ENCODE data around the gene TMX3.

Gene TMX3

DNA sequence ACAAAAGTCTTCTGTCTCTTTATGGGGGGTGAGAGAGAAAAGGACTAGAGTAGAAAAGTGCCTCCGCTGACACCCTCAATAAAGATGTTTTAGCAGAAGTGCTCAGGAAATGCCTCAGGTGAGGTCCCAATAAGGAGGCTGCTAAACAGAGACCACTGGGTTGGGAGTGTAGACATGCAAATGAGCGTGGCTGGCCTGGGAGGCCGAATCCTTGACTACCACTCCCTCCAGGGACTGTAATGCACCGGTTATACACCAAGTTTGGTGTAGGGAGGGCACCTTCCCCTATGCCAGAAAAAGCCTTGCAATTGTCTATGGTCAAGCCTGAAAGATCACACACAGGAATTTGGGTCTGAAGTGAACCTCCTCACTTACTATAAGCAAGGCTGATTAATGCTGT is 1.8 kb downstream of the TMX3 start:
- no peak for DNase-seq (ENCODE audit: low read depth)

DNA sequence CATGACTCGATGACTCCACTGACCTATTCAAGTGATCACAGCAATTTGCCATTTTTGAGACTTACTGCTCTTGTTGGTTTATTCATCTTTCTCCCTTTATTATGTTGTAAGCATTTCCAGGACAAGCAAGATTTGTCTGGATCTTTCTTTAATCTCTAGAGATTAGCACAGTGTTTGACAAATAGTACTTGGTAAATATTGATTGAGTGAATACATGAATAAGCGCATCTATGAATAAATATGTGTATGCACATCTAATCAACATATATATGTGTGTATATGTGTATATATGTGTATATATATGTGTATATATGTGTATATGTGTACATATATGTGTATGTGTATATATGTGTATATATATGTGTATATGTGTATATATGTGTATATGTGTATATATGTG is 7.3 kb downstream of the TMX3 start:
- DNase-seq (ENCODE audit: low read depth): no peak

DNA sequence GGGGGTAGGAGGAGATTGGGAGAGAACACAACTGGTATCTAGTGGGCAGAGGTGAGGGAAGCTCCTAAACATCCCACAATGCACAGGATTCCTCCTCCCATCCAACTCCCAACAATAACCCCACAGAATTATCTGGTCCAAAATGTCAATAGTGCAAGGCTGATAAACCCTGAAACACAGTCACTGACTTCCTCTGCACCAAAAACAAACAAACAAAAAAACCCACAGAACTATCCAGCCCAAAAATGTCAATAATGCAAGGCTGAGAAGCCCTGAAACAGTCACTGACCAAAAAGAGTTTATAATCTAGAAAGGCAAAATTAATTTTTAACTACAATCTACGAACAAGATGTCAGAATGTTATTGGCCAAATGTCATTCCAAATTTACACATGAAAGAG is 9.8 kb downstream of the TMX3 start:
- no peak for DNase-seq (ENCODE audit: low read depth)

DNA sequence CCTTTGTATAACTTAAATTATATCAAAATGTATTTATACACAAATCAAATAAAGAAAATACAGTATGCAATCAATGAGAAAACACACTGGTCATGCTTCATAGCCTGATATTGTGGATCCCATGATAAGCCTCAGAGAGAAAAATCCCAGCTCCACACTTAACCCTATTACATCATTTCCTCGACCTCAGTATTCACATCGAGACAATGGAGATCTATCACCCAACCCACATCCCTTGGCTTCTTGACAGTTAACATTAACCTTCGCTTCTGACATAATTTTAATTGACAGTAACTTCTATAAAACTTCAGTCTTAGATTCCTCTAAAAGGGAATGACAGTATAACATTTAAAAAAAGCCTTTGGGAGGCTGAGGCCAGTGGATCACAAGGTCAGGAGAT is 11.6 kb downstream of the TMX3 start:
- no peak for DNase-seq (ENCODE audit: low read depth)

DNA sequence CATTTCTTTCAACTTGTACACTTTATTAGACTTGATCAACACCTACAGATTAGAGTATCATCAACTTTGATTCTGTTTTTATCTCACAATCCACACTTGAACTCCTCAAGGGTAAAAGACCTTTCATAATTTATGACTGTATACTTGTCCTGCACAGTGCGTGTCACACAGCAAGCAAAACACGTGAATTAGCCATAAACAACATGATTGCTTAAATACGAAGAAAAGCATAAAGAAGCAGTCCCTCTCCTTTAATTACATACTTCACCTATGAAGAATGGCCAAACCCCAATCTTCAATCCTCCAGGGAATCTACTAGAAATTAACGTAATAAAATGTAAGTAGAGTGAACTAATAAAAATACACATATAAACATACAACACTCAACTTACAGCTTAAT is 13.6 kb downstream of the TMX3 start:
- no peak for DNase-seq (ENCODE audit: low read depth)

DNA sequence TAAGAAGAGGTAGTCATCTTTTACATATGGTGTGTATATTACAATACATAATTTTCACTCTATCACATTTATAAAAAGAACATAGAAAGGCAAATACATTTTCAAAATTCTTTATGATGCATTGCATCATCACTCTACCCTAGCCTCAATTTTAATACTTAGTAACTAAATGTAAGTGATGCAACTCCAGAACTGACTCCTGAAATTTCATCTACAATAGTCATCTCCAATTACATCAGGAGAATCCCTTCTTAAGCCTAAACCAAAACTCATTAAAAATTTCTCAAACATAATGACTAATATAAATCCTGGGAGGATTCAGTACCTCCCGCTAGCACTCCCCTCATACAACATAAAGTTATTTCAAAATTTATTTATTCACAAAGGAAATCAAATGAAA is 15.9 kb downstream of the TMX3 start:
- DNase-seq (ENCODE audit: low read depth): no peak

DNA sequence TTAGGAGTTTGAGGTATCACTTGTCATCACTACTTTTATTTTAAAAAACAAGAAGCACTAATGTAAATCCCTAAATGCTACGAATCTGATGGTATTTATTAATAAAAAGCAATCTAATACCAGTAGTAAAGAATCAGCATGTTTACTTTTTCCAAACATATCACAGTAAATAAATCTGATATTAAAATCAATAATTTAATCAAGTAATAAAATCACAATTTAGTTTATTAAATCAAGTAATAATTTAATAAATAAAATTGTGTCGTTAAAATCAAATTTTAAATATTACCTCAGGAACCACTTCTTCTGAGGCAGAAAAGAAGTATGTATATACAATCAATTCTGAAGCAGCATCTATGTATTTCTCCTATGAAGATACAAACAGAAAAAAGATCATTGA is 18.0 kb downstream of the TMX3 start:
- DNase-seq (ENCODE audit: low read depth): no peak

DNA sequence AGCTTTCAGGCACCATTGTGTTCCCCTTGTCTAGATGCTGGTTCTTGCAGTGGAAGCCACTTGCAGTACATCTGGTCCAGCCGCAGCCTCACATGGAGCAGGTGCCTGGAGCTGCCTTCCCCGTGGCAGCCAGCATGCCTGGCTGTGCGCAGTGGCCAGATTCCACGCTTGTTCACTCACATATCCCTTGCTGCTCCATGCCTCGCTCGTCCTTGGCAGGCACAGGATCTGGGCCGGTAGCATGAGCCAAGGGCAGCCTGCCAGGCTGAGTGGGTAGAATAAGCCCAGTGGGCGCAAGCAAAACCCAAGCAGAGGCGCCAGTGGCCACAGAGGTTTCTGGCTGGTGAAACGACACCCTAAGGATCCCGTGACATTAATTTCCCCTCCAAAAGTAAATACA is 20.6 kb downstream of the TMX3 start:
- no peak for DNase-seq (ENCODE audit: low read depth)

DNA sequence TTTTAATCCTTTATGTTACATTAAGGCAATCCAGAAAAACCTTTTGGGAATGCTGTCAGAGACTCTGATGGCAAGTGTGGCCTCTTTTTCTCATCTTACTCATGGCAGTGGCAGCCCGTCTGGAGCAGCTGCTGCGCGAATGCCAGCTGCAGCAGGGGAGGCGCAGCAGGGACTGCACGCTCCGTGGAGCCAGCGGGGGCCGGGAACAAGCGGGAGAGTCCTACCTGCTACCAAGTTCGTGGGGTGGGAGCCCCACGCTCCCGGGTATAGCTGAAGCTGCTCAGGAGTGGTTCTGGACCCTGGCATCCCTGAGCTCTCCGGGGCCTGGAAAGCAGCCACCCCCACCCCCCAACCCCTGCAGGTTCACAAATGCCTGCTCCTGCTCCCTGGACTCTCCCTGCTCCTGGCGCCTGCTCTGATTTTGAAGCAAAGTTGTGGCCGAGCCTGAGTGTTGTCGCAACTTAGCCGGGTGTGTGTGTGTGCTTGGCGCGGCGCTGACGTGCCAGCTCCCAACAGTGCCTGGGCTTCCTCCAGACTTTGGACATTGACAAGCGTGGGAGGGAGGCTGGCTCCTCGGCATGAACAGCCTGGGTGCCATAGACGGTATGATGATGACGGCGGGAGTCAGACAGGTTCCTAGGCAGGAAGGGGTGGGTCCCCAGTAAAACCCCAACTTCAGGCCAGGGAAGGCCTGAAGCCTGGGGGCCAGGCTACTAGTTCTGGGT is 21.7 kb downstream of the TMX3 start:
- DNase-seq (ENCODE audit: low read depth): no peak

DNA sequence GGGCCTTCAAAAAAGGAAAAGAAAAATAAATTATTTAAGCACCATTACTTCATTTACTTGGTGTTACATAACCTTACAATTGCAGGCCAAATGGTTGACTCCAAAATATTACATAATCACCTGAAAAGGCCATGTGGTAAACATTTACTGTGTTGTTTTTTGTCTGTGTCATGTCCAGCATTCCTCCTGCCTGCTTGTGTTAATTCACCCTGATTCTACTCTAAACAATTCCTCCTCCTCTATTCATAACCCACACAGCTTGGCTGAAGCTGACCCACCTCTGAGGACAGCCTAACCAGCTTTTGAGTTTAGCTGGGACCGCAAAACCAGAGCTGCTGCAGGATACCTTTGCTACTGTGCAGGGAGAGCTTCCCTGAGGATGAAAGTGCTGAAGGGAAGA is 35.4 kb downstream of the TMX3 start:
- no peak for DNase-seq (ENCODE audit: low read depth)

DNA sequence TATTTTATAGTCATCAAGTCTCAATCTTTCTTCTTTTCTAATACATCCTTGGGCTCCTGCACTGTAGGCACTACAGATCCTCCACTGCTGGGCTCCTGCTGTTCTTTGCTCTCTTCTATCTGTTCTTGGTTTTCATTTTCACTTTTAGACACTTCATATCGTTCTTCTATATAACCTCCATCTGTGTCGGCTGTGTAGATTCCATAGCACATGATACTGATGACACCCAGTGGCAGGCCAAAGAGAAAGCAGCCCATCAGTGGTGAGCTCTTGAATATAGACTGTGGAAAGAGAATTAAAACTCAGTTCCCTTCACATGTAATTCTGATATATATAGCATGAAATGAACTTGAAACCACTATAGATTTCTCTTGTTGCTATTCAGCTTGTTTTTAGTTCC is 38.0 kb downstream of the TMX3 start:
- no peak for DNase-seq (ENCODE audit: low read depth)

DNA sequence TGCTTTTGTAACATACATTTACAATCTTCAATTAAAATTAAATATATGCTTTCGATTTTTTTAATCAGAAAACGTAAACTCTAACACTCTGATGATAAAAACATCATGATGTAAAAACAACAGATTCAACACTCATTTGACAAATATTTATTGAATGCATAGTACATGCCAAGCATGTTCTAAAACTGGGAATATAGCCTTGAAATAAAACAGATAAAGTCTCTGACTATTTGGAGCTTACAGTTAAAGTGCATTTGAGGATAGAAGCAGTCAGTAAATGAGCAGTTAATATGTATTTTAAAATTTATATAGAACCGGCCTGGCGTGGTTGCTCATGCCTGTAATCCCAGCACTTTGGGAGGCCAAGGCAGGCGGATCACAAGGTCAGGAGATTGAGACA is 47.8 kb downstream of the TMX3 start:
- DNase-seq (ENCODE audit: low read depth): no peak

DNA sequence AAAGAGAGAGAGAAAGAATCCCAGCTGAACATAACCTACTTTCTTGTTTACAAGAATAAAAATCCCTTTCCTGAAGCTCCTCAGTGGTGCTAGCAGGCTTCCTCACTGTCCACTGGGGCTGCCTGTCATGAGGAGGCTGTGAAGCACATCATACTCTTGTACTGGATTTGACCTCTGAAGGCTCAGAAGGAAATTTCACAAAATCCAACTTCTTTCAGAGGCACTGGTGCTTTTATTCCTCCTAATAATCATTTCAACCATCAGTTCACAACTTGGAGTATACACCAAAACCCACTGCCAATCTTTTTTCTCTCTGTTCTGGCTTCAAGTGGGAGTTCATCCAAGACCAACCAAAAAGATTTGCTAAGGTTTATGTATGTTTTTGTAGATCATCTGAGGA is 48.5 kb downstream of the TMX3 start:
- no peak for DNase-seq (ENCODE audit: low read depth)

DNA sequence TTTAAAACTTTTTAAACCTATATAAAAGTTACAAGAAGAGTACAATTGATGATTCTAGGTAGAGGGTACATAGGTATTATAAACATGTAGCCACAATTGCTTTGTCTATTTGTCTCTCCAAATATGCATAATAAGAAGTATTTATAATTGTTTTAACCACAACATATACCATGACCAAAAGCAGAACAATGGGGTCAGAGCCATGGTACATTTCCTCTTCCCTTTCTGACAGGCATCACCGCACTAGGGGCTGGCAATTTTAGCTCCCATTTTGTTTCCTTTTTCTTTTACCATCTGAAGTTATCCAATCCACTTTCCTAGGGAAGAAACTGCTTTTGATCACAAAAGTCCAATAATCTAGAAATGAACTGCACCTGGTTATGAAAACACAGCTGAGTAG is 49.3 kb downstream of the TMX3 start:
- DNase-seq (ENCODE audit: low read depth): no peak

DNA sequence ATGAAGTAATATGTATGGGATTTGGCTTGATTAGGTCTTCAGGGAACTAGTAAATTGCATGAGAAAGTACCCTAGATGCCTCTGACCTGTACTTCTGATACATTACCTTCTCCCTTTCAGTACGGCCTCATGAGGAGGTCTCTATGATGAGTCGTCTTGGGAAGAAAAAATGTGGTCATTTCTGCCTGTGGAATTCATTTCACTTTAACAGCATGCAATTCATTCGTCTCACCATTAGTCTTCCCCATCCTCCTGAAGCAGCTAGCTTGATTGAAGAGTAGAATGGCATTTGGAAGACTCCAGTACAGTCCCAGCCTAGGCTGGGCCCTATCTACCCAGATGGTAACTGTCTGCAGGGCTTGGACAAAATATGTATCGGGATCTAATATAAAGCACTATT is 52.2 kb downstream of the TMX3 start:
- no peak for DNase-seq (ENCODE audit: low read depth)

DNA sequence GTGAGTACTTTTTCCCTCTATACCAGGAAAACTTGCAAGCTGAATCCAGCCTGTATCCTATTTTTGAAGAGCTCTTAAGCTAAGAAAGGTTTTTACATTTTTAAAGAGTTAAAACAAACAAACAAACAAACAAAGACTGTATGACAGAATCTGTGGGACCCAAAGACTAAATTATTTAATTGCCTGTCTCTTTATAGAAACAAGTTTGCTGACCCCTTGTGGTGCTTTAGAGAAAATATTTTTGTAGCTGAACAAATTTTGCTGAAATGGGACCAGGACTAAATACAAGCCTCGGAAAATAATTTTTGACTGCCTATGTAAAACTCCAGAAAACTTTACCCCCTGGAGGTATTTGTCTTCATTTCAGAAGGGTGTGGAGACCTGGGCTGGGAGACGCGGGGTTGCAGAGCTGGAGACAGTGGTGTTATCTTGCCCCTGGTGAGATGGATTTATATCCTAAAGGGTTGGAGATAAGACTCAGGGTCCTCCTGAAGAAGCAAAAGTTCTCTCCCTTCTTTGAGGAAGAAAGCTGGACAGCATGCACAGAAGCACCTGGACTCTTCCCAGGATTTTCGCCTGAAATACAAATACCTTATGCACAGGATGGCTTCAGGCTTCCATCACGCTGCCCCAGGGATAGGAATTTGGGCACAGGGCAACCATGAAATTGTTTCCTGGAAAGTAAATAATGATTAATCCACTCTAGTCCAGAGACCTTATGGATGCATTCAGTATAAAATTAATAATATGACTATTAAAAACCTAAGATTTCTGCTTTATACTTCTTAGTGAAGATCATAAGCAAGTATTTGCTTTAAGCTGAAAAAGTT is 54.3 kb downstream of the TMX3 start:
- DNase-seq (ENCODE audit: low read depth): no peak

DNA sequence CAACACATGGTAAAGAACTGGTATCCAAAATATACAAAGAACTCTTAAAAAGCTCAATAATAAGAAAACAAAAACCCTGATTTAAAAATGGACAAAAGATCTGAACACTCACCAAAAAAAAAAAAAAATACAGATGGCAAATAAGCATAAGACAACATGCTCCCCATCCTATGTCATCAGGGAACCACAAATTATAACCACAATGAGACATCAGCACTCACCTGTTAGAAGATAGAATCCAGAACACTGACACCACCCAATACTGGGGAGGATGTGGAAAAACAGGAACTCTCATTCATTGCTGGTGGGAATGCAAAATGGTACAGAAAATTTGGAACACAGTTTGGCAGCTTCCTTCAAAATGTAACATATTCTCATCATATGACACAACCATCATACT is 66.7 kb downstream of the TMX3 start:
- DNase-seq (ENCODE audit: low read depth): no peak

DNA sequence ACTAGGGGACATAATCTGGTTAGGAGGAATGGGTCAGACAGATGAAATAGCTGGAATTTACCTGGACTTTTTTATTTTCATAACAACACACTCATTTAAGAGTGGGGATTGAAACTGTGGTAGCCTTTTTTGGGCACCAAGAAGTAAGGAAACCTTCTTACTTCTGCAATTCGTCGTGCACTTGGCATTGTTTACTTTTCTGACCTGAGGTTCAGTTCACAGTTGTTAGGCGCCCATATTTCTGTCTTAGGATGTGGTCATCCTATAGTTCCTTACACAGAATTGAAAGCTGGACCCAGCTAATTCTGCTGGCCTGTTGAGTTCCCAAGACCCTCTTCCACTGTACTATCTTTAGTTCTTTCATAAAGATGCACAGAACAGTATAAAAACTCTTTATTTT is 72.9 kb downstream of the TMX3 start:
- DNase-seq (ENCODE audit: low read depth): no peak

DNA sequence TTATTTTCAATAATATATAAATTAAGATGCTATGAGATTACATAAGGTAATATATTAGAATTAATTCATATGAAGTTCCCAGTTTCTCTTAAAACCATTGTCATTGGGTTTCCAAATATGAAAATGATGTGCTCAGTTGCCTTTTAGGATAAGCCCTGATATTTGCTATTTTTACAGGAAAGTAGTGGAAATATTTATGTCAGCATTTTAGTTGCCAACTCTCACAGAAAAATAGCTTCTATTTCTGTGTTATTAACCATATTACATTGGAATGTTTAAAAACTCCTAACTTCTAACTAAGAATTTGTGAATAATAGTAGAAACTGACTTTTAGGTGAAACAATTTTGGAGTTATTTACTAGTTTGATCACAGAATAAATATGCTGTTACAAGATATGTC is 74.0 kb downstream of the TMX3 start:
- no peak for DNase-seq (ENCODE audit: low read depth)

DNA sequence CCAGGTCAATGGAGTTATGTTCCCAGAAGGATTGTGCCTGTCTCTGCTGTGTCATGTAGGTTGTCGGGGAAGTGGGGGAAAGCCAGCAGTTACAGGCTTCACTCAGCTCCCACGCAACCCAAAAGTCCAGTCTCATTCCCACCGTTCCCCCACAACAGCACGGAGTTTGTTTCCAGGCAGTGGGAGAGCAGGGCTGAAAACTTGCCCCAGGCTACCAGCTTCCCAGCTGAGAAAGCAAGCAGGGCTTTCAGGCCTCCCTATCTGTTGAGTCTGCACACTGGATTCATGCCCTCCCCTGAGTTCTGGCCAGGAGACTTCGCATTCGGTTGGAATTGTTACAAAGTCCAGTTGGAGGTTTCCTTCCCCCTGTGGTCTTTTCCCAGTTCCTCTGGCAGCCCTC is 76.3 kb downstream of the TMX3 start:
- no peak for DNase-seq (ENCODE audit: low read depth)

DNA sequence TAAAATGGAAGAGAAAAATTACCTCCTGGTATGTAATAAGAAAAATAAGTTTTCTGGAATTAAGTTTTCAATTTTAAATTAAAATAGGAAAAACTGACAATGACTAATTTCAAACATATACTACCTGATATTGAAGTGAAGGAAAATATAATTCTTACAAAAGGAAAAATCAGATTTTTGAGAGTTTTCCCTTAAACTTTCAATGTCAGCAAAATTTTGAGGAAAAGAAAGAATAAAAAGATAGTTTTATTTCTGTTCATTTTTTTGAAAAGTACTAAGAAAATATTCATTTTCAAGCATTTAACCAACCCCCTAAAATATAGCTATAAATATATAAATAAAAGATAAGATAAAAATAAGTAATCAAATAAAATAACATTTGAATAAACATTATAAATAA is 87.1 kb downstream of the TMX3 start:
- DNase-seq (ENCODE audit: low read depth): no peak

Data from stimulated activated CD8-positive, alpha-beta memory T cell treated with anti-CD3 and anti-CD28 coated beads, Interleukin-7, amount 100 ng/mL, for 24 hours (primary cell).